Activated CD4-positive, alpha-beta T cell treated with anti-CD3 and anti-CD28 coated beads for 36 hours (primary cell): ENCODE data around the gene FOXF1. TPM values are rescaled to one million over a fixed set of nuclear protein-coding genes. Genes with fewer than 3 reads are reported as not detected.

Experiments used
- ATAC-seq: fragments of 200-7000 bp; cut with Tn5 transposase; one replicate; pipeline ENCODE4 v1.10.0; 2021; ENCODE audit warnings: mild to moderate bottlenecking, moderate library complexity
- CTCF ChIA-PET: fragments of 350-600 bp; sonication (Branson Sonifier 250); formaldehyde crosslinking; loops from one replicate; lab custom pipeline; 2021; ENCODE audit warnings: antibody characterized with exemption; lab: Charles Lee
- POLR2A ChIA-PET: fragments of 350-600 bp; sonication (Branson Sonifier 250); formaldehyde crosslinking; loops from one replicate; lab custom pipeline; 2021; ENCODE audit warnings: antibody characterized with exemption, inconsistent platforms; lab: Charles Lee
- DNase-seq: peaks from one replicate; pipeline ENCODE4 v3.0.0-alpha.2; 2020
- H3K27ac Mint-ChIP-seq: one replicate; pipeline ENCODE4 v1.8.0; 2021; ENCODE audit warnings: mixed read lengths
- H3K27me3 Mint-ChIP-seq: one replicate; pipeline ENCODE4 v1.8.0; 2021; ENCODE audit warnings: mixed read lengths
- H3K36me3 Mint-ChIP-seq: one replicate; pipeline ENCODE4 v1.8.0; 2021; ENCODE audit warnings: low read depth, mixed read lengths
- H3K4me1 Mint-ChIP-seq: one replicate; pipeline ENCODE4 v1.8.0; 2021; ENCODE audit warnings: mixed read lengths
- H3K4me3 Mint-ChIP-seq: one replicate; pipeline ENCODE4 v1.8.0; 2021; ENCODE audit warnings: mild to moderate bottlenecking, moderate library complexity, mixed read lengths
- H3K9me3 Mint-ChIP-seq: one replicate; pipeline ENCODE4 v1.8.0; 2021; ENCODE audit warnings: low read depth, mixed read lengths
- intact Hi-C, 2 experiments: fragments of 100-400 bp; cut with DNase I in 1 of 2; cut with micrococcal nuclease in 1 of 2; formaldehyde crosslinking; loops; one replicate each; pipeline versions ENCODE4 v1.14.2 to v1.15.1; 2022 to 2024; cut with DNase I, micrococcal nuclease
- total RNA-seq, 2 experiments: library from RNA; stranded (reverse); gene quantifications; one replicate each; pipeline ENCODE4 v1.2.3, GENCODE V29; 2021

Gene FOXF1
- total RNA-seq, 2 experiments from 2014 or later = not detected

- no peak overlapping the region for H3K27ac Mint-ChIP-seq
- ATAC-seq (no peak), DNase-seq (no peak)
- H3K27me3 Mint-ChIP-seq = peaks cover 28% of the 10 kb centered on the region
- no peak overlapping the region for H3K4me3 Mint-ChIP-seq
- peaks cover 3% of the 10 kb centered on the region for H3K4me1 Mint-ChIP-seq
- ChIA-PET POLR2A (no interaction called here), CTCF (interaction anchor here (0.5 to 0.7 kb wide), 3 partner anchors 17 to 71 kb away, joined by 3 read pairs; no protein-coding TSS in a partner anchor)
- no peaks in the 10 kb centered on the region for H3K9me3 Mint-ChIP-seq
- intact Hi-C loops = loop anchor here (2.0 kb wide), 2 partner anchors 449 to 701 kb away; no protein-coding TSS in a partner anchor
- H3K36me3 Mint-ChIP-seq = no peaks in the 10 kb centered on the region
Measured at GRCh38 chr16:86521236-86522197, 11.2 kb downstream of the FOXF1 start.

GRCh38 chr16:86522634-86523033 is 12.3 kb downstream of the FOXF1 start:
- Mint-ChIP-seq H3K36me3 (peaks cover 2% of the 10 kb centered on the region), H3K27ac (no peak overlapping the region), H3K4me1 (peaks cover 3% of the 10 kb centered on the region), H3K9me3 (no peaks in the 10 kb centered on the region), H3K27me3 (peaks cover 19% of the 10 kb centered on the region), H3K4me3 (no peak overlapping the region)
- DNase-seq = no peak
- ATAC-seq = no peak
- CTCF ChIA-PET = no interaction called here
- POLR2A ChIA-PET = no interaction called here
- intact Hi-C loops = no loop called here

DNA sequence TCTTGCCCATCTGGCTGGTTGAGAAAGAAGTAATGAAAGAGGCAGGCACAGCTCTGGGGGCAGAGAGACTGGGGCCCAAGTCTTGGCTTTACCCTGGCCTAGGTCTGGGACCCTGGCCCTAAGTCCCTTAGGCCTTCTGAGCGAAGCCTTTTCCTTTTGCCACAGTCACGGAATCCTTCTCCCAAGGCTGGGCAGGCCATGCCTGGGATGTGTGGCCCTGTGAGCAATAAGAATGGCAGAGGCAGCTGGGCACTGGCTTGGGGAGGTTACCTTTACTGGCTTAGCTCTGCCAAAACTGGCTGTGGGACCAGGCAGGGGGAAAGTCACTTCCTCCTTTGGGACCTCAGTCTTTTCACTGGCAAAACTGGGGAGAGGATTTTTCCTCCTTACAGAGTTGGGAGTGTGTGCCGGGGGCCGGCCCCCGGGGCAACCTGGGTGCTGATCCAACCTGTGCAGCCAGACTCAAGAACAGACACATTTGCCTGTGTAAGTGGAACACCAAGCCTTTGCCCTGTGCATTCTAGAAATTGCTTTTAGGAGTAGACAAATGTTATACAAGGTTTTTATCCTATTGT is 12.9 kb downstream of the FOXF1 start:
- no peak for DNase-seq
- peaks cover 3% of the 10 kb centered on the region for H3K4me1 Mint-ChIP-seq
- no peak for ATAC-seq
- CTCF ChIA-PET = no interaction called here
- no peak overlapping the region for H3K27ac Mint-ChIP-seq
- POLR2A ChIA-PET = no interaction called here
- H3K9me3 Mint-ChIP-seq = no peaks in the 10 kb centered on the region
- peaks cover 15% of the 10 kb centered on the region for H3K27me3 Mint-ChIP-seq
- intact Hi-C loops = no loop called here
- H3K4me3 Mint-ChIP-seq = no peak overlapping the region
- peaks cover 2% of the 10 kb centered on the region for H3K36me3 Mint-ChIP-seq

GRCh38 chr16:86524029-86524428 is 13.7 kb downstream of the FOXF1 start:
- H3K36me3 Mint-ChIP-seq = peaks cover 7% of the 10 kb centered on the region
- ChIA-PET POLR2A (no interaction called here), CTCF (no interaction called here)
- H3K4me3 Mint-ChIP-seq = no peak overlapping the region
- H3K27ac Mint-ChIP-seq = no peak overlapping the region
- H3K27me3 Mint-ChIP-seq = peaks cover 8% of the 10 kb centered on the region
- no peak for ATAC-seq
- intact Hi-C loops = no loop called here
- no peak for DNase-seq
- peaks cover 3% of the 10 kb centered on the region for H3K4me1 Mint-ChIP-seq
- no peaks in the 10 kb centered on the region for H3K9me3 Mint-ChIP-seq

- peaks cover 15% of the 10 kb centered on the region for H3K36me3 Mint-ChIP-seq
- CTCF ChIA-PET = interaction anchor here (0.9 kb wide), 1 partner anchor 15 kb away, joined by 3 read pairs; the partner anchor contains the start of gene FOXF1
- POLR2A ChIA-PET = no interaction called here
- peaks cover 4% of the 10 kb centered on the region for H3K27me3 Mint-ChIP-seq
- ATAC-seq = no peak
- no peak overlapping the region for H3K4me3 Mint-ChIP-seq
- H3K27ac Mint-ChIP-seq = no peak overlapping the region
- no peaks in the 10 kb centered on the region for H3K4me1 Mint-ChIP-seq
- intact Hi-C loops = no loop called here
- no peak for DNase-seq
- no peaks in the 10 kb centered on the region for H3K9me3 Mint-ChIP-seq
Measured at GRCh38 chr16:86525696-86526095, 15.4 kb downstream of the FOXF1 start.

DNA sequence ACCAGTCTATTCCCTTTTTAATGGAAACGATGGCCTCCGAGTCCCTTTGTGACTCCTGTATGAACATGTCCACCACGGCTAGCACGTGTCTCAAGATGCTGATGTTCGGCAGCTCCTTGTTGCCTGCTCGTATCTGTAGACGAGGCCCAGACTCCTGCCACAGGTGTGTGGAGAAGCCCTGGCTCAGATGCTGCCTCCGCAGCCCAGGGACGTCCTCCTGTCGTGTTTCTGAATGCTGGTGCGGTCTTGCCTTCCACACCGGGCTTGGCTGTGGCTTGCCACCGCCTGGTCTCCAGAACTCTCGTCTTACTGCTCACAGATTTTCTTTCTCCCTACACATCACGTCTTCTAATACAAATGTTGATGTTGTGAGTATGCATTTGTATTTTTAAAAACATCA is 17.0 kb downstream of the FOXF1 start:
- ATAC-seq = no peak
- Mint-ChIP-seq H3K27me3 (no peaks in the 10 kb centered on the region), H3K4me1 (no peaks in the 10 kb centered on the region), H3K9me3 (no peaks in the 10 kb centered on the region), H3K36me3 (peaks cover 15% of the 10 kb centered on the region), H3K27ac (no peak overlapping the region), H3K4me3 (no peak overlapping the region)
- intact Hi-C loops = no loop called here
- DNase-seq = no peak
- ChIA-PET POLR2A (no interaction called here), CTCF (interaction anchor here (0.7 kb wide), 1 partner anchor 33 kb away, joined by 3 read pairs; no protein-coding TSS in a partner anchor)

DNA sequence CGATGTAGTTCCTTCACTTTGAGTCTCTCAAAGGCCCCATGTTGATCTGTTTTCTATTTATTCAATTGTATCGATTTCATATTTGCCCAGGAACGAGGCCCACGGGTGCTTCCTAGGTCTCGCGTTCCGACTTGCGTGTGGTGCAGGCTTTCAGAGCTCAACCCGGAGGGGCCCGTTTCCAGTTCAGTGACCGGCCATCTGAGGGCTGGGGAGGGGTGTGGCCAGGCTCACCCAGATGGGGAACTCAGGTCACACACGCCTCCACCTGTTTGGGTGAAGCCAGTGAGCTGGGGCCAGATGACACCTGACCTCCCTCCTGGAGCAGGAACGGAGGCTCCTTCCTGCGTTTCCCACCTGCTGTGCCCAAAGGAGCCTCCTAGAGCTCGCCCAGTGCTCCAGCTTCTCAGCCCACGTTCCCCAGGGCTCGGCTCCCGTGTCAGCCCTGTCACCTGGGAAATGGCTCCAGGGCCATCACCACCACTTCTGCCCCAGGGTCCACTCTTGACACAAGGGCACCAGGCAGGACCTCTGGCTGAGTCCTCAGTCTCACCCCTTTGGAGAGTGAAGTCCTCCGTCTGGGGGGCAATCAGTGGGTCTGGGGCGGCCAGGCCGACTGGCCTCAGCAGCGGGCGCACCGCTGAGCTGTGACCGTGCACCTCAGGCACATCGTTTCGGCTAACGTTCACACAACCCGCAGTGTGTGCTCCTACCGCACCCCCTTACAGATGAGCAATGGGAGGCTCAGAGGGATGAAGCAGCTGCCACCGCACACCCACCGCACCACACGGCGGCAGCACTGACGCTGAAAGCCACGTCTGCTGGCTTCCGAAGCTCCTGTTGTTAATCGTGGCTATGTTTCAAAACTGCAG is 18.0 kb downstream of the FOXF1 start:
- H3K4me3 Mint-ChIP-seq = no peak overlapping the region
- POLR2A ChIA-PET = no interaction called here
- CTCF ChIA-PET = no interaction called here

GRCh38 chr16:86529160-86529559 is 18.8 kb downstream of the FOXF1 start:
- intact Hi-C loops = no loop called here
- no peak for DNase-seq

More for the DNA sequence above, 18.0 kb downstream of the FOXF1 start:
- intact Hi-C loops = no loop called here
- H3K36me3 Mint-ChIP-seq = peaks cover 15% of the 10 kb centered on the region
- H3K27me3 Mint-ChIP-seq = no peaks in the 10 kb centered on the region
- ATAC-seq (no peak), DNase-seq (no peak)
- no peaks in the 10 kb centered on the region for H3K4me1 Mint-ChIP-seq
- no peak overlapping the region for H3K27ac Mint-ChIP-seq
- H3K9me3 Mint-ChIP-seq = no peaks in the 10 kb centered on the region

GRCh38 chr16:86530251-86531190 is 20.2 kb downstream of the FOXF1 start:
- intact Hi-C loops = no loop called here
- DNase-seq = no peak
- H3K4me3 Mint-ChIP-seq = no peak overlapping the region
- ATAC-seq = no peak
- no peaks in the 10 kb centered on the region for H3K27me3 Mint-ChIP-seq
- POLR2A ChIA-PET = no interaction called here
- H3K9me3 Mint-ChIP-seq = no peaks in the 10 kb centered on the region
- H3K36me3 Mint-ChIP-seq = peaks cover 15% of the 10 kb centered on the region
- H3K4me1 Mint-ChIP-seq = no peaks in the 10 kb centered on the region
- CTCF ChIA-PET = interaction anchor here (0.6 to 0.7 kb wide), 2 partner anchors 134 to 454 kb away, joined by 3 read pairs; no protein-coding TSS in a partner anchor
- H3K27ac Mint-ChIP-seq = no peak overlapping the region

More at GRCh38 chr16:86529160-86529559, 18.8 kb downstream of the FOXF1 start:
- Mint-ChIP-seq H3K9me3 (no peaks in the 10 kb centered on the region), H3K36me3 (peaks cover 15% of the 10 kb centered on the region), H3K27me3 (no peaks in the 10 kb centered on the region), H3K4me3 (no peak overlapping the region), H3K27ac (no peak overlapping the region), H3K4me1 (no peaks in the 10 kb centered on the region)
- no peak for ATAC-seq
- CTCF ChIA-PET = no interaction called here
- POLR2A ChIA-PET = interaction anchor here (0.5 kb wide), 1 partner anchor 872 kb away, joined by 3 read pairs; no protein-coding TSS in a partner anchor

DNA sequence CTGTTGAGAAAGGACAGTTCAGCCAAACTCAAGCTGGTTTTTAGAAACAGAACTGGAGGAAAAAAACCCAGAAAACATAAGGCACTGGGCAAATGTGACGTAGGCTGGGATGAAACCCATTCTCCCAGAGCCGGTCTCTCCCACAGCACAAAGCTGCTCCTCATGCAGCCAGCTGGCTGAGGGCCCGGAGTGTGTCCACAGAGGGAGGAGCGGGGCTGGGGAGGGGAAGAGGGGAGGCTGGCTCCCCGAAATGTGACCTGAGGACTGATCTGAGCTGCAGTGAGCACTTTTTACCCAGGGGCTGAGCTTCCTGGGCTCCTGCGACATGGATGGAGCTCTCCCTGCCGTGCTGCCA is 20.8 kb downstream of the FOXF1 start:
- H3K4me3 Mint-ChIP-seq = no peak overlapping the region
- H3K27ac Mint-ChIP-seq = no peak overlapping the region
- no peaks in the 10 kb centered on the region for H3K27me3 Mint-ChIP-seq
- DNase-seq (no peak), ATAC-seq (no peak)
- intact Hi-C loops = no loop called here
- H3K4me1 Mint-ChIP-seq = no peaks in the 10 kb centered on the region
- ChIA-PET CTCF (interaction anchor here (0.6 kb wide), 1 partner anchor 135 kb away, joined by 3 read pairs; no protein-coding TSS in a partner anchor), POLR2A (no interaction called here)
- H3K36me3 Mint-ChIP-seq = peaks cover 17% of the 10 kb centered on the region
- H3K9me3 Mint-ChIP-seq = no peaks in the 10 kb centered on the region
